ENCODE data around the gene BARX2.

BARX2 gene

GRCh38 chr11:129423426-129423825, 47.8 kb downstream of the BARX2 start:
- Histone ChIP-seq H4K20me1 (ENCODE audit: insufficient read depth, low read length) (no peaks in the 10 kb centered on the region), H3K4me3 (ENCODE audit: low read depth, low read length, poor library complexity, severe bottlenecking) (no peak overlapping the region), H3K79me2 (ENCODE audit: insufficient read depth, low read length) (no peaks in the 10 kb centered on the region), H2AFZ (ENCODE audit: low read length) (no peak overlapping the region), H3K36me3 (ENCODE audit: insufficient read depth, low read length) (no peaks in the 10 kb centered on the region), H3K9me3 (ENCODE audit: low read length) (no peaks in the 10 kb centered on the region), H3K27ac (ENCODE audit: low read depth, low read length, poor library complexity, severe bottlenecking) (no peak overlapping the region), H3K9me2 (ENCODE audit: low read depth, low read length) (no peaks in the 10 kb centered on the region), H3K4me2 (ENCODE audit: low read length) (no peak overlapping the region), H3K4me1 (ENCODE audit: insufficient read depth, low read length, severe bottlenecking) (no peaks in the 10 kb centered on the region), H3F3A (ENCODE audit: insufficient read depth, low read length) (no peaks in the 10 kb centered on the region), H3K9ac (ENCODE audit: low read length) (no peak overlapping the region), H3K27me3 (ENCODE audit: insufficient read depth, low read length) (no peaks in the 10 kb centered on the region)
- no peak for TF ChIP-seq CTCF (IDR thresholded peaks at IDR 0.05; ENCODE audit: low read length)

- no peak for TF ChIP-seq EZH2 (IDR thresholded peaks at IDR 0.05; ENCODE audit: borderline replicate concordance, low read length)
- Histone ChIP-seq H3K9me3 (ENCODE audit: low read length) (no peaks in the 10 kb centered on the region), H4K20me1 (ENCODE audit: insufficient read depth, low read length) (no peaks in the 10 kb centered on the region), H3K79me2 (ENCODE audit: insufficient read depth, low read length) (no peaks in the 10 kb centered on the region), H3K9me2 (ENCODE audit: low read depth, low read length) (no peaks in the 10 kb centered on the region), H3K36me3 (ENCODE audit: insufficient read depth, low read length) (no peaks in the 10 kb centered on the region), H3K9ac (ENCODE audit: low read length) (no peak overlapping the region), H3F3A (ENCODE audit: insufficient read depth, low read length) (no peaks in the 10 kb centered on the region), H3K27me3 (ENCODE audit: insufficient read depth, low read length) (no peaks in the 10 kb centered on the region), H3K27ac (ENCODE audit: low read depth, low read length, poor library complexity, severe bottlenecking) (no peak overlapping the region), H3K4me2 (ENCODE audit: low read length) (no peak overlapping the region), H3K4me1 (ENCODE audit: insufficient read depth, low read length, severe bottlenecking) (no peaks in the 10 kb centered on the region), H3K4me3 (ENCODE audit: low read depth, low read length, poor library complexity, severe bottlenecking) (no peak overlapping the region), H2AFZ (ENCODE audit: low read length) (no peak overlapping the region)
Measured at GRCh38 chr11:129425214-129425613, 49.6 kb downstream of the BARX2 start.

- Histone ChIP-seq H3K27ac (ENCODE audit: low read depth, low read length, poor library complexity, severe bottlenecking) (no peak overlapping the region), H3K9me3 (ENCODE audit: low read length) (no peaks in the 10 kb centered on the region), H3K4me2 (ENCODE audit: low read length) (no peak overlapping the region), H3F3A (ENCODE audit: insufficient read depth, low read length) (no peaks in the 10 kb centered on the region), H3K36me3 (ENCODE audit: insufficient read depth, low read length) (no peaks in the 10 kb centered on the region), H3K27me3 (ENCODE audit: insufficient read depth, low read length) (no peaks in the 10 kb centered on the region), H3K4me1 (ENCODE audit: insufficient read depth, low read length, severe bottlenecking) (no peaks in the 10 kb centered on the region), H2AFZ (ENCODE audit: low read length) (no peak overlapping the region), H3K79me2 (ENCODE audit: insufficient read depth, low read length) (no peaks in the 10 kb centered on the region), H4K20me1 (ENCODE audit: insufficient read depth, low read length) (no peaks in the 10 kb centered on the region), H3K9ac (ENCODE audit: low read length) (no peak overlapping the region), H3K9me2 (ENCODE audit: low read depth, low read length) (no peaks in the 10 kb centered on the region), H3K4me3 (ENCODE audit: low read depth, low read length, poor library complexity, severe bottlenecking) (no peak overlapping the region)
- no peak for TF ChIP-seq EZH2 (IDR thresholded peaks at IDR 0.05; ENCODE audit: borderline replicate concordance, low read length)
- no peak for TF ChIP-seq CTCF (IDR thresholded peaks at IDR 0.05; ENCODE audit: low read length)
Measured at GRCh38 chr11:129426038-129426437, 50.4 kb downstream of the BARX2 start.

- Histone ChIP-seq H3K27me3 (ENCODE audit: insufficient read depth, low read length) (no peaks in the 10 kb centered on the region), H3K9me3 (ENCODE audit: low read length) (no peaks in the 10 kb centered on the region), H3K9ac (ENCODE audit: low read length) (no peak overlapping the region), H3K27ac (ENCODE audit: low read depth, low read length, poor library complexity, severe bottlenecking) (no peak overlapping the region), H3K36me3 (ENCODE audit: insufficient read depth, low read length) (no peaks in the 10 kb centered on the region), H3K4me1 (ENCODE audit: insufficient read depth, low read length, severe bottlenecking) (no peaks in the 10 kb centered on the region), H3K4me2 (ENCODE audit: low read length) (no peak overlapping the region), H3K79me2 (ENCODE audit: insufficient read depth, low read length) (no peaks in the 10 kb centered on the region), H3F3A (ENCODE audit: insufficient read depth, low read length) (no peaks in the 10 kb centered on the region), H4K20me1 (ENCODE audit: insufficient read depth, low read length) (no peaks in the 10 kb centered on the region), H3K4me3 (ENCODE audit: low read depth, low read length, poor library complexity, severe bottlenecking) (no peak overlapping the region), H3K9me2 (ENCODE audit: low read depth, low read length) (no peaks in the 10 kb centered on the region), H2AFZ (ENCODE audit: low read length) (no peak overlapping the region)
- TF ChIP-seq CTCF (IDR thresholded peaks at IDR 0.05; ENCODE audit: low read length) = no peak
- TF ChIP-seq EZH2 (IDR thresholded peaks at IDR 0.05; ENCODE audit: borderline replicate concordance, low read length) = no peak
Measured at GRCh38 chr11:129426776-129427175, 51.1 kb downstream of the BARX2 start.
